AG20443 (cell line): ENCODE data around the gene GBP7.
"Not testable (repeated sequence)": the region's sequence is repeated elsewhere in the genome, so short reads cannot be mapped to it uniquely, and the experiment has no call there.

ENCODE experiments used
- DNase-seq: peaks from one replicate; pipeline ENCODE4 v3.0.0; 2012; ENCODE audit warnings: low spot score, mixed read lengths

The GBP7 gene

GRCh38 chr1:89175601-89176256 is at the start of gene GBP7:
Gene GBP7, minus strand, starts transcription at chr1:89176003. Its CDS starts 4,068 bp downstream, at chr1:89171935.
- DNase-seq: no peak

- DNase-seq: no peak
These were observed 45.5 kb upstream of the GBP7 start for GRCh38 chr1:89221341-89221740.

- DNase-seq: not testable (repeated sequence)
These were observed 44.0 kb upstream of the GBP7 start for GRCh38 chr1:89219851-89220250.

DNA sequence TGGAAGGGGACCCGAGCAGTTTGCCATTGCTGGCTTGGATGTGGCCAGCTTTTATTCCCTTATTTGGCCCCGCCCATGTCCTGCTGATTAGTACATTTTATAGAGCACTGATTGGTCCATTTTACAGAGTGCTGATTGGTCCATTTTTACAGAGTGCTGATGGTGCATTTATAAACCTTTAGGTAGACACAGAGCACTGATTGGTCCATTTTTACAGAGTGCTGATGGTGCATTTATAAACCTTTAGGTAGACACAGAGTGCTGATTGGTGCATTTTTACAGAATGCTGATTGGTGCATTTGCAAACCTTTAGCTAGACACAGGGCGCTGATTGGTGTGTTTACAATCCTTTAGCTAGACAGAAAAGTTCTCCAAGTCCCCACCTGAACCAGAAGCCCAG is 43.1 kb upstream of the GBP7 start:
- DNase-seq: not testable (repeated sequence)

DNA sequence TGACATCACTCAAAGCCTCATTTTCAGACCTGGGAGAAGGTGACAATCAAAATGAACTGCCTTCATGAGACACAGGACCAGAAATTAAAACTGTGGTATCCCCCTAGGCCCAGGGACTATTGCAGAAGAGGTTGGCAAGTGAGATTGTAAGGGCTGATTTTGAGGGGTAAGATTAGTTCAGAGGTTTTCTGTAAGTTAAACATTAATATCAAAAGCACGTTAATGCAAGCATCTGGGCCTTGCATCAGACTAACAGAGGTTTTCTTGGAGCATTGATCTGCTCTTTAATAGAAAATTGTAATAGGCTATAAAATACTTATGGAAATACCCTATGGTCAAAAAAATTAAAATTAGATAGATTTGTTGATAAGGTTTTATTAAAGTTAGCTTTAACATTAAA is 37.5 kb upstream of the GBP7 start:
- DNase-seq: no peak

DNA sequence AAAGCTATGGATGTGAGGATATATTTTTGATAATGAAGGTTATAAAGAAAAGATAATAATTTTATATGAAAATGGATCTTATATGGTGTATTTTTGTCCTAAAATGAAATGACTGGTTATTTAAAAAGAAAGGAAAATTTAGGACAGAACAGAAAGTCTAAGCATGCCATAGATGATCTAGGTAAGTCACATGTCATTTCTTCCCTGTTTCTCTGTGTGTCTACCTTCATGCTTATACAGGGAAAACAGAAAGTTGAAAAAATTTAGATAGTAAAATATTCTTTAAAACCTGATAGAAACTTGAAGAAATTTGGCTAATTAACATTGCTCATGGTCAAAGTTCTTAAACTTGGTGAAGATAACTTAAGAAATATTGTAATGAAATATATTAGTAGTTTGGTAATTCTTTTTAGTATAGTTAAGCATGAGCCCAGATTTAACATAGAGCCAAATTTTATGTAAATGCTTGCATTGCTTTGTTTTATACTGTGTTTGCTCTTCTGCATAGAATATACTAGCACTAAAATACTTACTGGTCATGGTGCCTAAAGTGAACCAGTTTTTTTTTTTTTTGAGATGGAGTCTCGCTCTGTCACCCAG is 35.3 kb upstream of the GBP7 start:
- DNase-seq: no peak

- DNase-seq: no peak
These were observed 30.6 kb upstream of the GBP7 start for GRCh38 chr1:89206373-89206772.

DNA sequence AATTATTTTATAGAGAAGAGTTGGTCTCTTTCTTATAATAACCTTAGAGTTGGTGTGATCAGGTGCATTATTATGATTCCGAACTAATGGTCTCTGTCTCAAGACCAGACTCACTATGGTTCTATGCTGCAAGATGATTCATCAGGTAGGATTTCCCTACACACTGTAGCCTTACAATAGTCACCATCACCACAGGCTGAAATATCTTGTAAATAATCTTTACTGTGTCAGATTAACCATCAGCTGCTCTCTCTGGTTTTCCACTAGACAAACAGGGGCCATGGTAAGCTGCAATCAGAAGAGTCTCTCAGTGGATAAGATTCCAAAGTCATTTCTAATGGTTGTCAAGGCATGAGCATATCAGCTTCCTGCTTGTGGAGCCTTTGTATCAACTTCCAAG is 27.4 kb upstream of the GBP7 start:
- DNase-seq: peak; percentile 21

DNA sequence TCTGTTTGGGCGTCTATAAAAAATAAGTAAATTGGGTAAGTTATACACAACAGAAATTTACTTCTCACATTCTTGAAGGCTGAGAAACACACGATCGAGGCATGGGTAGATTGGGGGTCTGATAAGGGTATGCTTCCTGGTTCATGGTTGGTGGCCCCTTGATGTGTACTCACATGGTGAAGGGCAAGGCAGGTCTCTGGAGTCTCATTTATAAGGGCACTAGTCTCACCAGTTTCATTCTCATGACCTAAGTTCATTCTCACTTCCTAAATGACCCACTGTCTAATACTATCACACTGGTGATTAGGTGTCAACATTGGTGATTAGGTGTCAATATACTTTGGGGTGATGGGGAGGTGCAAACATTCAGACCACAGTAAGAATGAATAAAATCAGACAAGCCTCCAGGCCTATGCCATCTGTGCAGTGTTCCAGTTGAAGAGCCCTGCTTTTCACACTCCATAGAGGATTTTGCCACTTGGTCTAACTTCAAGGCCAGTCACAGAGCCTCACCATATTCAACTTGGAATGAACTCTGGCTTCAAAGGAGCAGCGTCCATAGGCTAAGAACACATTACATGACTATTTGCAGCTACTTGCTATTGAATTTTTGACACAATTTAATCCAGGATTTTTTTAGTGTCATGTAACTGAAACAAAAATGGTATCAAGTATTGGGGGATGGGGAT is 25.4 kb upstream of the GBP7 start:
- DNase-seq: no peak

- DNase-seq: peak; percentile 29
These were observed 24.9 kb upstream of the GBP7 start for GRCh38 chr1:89200663-89201062.

DNA sequence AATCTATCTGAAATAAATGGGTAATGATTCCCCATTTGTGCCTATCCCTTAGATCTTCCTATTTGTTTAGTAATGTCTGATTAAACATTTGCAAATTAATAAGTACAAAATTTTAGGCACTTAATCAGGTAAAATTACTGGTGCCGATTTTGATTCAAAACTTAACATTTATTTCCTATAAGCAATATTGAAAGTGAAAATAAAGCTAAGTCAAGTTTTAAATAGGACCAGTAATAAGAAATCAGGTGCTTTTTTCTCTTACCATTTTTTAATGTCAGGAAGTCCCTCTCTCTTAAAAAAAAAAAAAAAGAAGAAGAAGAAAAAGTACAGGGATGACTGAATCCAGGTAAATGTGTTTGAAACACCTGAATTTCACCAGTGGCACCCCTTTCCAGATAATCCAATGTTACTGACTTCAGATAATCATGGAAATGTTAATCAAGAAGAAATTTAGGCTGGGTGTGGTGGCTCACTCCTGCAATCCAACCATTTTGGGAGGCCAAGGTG is 23.8 kb upstream of the GBP7 start:
- DNase-seq: no peak

- peak; percentile 47 for DNase-seq
These were observed 22.8 kb upstream of the GBP7 start, which contains the start of gene GBP4 for GRCh38 chr1:89198491-89199072. Gene GBP4, minus strand, starts transcription at chr1:89198942. Its CDS starts 108 bp downstream, at chr1:89198834.

DNA sequence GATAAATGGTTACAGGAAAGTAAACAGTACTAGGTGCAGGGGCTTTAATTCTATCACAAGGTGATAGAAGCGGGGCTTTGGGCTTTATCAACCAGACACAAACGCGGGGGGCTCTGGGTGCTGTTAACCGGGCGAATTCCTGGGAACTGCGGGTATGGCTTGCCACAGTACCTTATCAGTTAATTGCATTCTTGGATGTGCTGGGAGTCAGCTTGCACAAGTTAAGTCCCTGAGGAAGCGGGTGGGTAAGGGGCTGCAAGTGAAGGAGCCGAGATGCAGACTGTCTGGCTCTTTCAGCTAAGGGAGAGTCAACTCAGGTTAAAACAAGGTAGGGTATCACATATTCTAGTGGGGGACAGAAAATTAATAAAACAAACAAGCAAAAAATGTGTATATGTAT is 22.3 kb upstream of the GBP7 start:
- no peak for DNase-seq

DNA sequence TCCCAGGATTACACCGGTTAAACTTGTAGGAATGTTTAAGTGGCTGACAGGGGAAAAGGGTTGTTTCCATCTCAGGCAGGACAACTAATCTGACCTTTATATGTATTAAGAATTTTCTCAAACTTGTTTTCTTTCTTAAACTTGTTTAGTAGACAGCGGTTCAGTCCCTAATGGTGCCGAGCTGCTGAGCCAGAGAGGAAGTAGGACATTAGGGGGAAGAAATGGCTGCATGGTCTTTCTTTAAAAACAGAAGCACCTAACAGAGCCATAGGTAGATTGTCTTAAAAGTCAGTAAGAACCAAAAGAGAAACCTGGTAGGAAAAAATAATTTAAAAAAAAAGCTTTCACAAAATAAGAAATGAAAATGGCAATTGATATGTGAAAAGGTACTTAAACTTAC is 19.7 kb upstream of the GBP7 start:
- no peak for DNase-seq

DNA sequence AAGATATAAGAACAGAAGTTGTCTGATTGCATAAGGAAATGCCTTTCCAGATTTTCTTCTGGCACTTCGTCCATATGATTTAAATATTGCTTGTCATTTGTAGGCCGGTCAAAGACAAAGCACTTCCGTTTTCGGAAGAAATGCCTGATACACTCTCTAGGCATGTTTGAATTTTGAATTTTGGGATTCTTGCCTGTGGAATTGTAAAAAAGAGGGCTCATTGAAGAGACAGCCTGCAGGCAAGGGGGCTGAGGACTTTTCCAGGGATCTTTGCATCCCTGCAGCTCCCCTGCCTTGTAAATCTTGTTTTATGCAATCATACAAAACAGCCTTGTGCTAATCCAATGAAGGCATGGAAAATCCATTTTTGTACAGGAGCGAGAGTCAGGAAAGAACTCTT is 15.5 kb upstream of the GBP7 start:
- DNase-seq: no peak

DNA sequence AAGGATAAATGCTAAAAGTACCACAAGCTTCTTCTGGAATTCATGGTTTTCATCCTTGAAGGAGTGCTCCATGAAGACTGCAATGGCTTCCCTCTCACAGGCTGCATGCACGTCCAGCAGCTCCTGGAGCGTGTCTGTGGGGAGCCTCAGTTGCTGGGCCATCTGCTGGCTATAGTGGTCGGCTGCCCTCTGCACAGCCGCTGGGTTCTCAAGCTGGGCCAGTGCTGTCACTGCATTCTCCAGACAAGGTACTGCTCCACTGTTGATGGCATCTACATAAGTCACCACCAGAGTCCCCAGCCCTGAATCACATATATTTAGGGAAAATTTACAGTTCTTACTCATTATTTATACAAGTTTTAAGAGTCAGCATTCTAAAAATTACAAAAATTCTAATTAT is 14.2 kb upstream of the GBP7 start:
- no peak for DNase-seq

DNA sequence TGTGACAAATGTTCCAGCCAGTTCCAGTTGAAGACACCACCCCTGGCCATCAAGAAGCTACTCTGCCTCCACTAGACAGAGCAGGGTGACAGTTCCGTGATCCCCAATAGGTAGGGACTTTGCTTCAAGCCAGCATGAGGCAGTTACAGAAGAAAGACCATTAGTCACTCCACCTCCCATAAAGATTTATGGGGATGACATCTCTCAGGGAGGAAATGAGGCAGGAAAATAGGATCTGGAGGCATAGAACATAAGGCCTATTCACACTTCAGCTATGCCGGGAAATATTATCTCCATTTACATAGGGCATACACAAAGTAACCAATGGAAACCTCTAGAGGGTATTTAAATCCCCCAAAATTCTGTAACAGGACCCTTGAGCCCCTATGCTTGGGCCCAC is 3.5 kb upstream of the GBP7 start:
- DNase-seq: no peak

DNA sequence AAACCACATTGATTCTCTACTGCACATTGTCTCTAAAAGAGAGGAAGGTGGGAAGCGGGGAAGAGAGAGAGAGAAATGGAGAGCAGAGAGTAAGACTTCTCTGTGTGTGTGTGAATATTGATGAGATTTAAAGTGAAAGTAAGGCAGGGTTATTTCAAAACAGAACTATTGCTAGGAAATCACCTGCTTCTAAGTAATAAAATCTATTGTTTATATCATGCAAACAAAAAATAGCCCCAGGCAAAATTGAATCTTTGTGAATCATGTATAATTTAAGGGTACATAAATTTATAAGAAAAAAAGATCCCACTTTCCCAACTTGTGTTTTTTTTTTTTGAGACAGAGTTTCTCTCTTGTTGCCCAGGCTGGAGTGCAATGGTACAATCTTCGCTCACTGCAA is 1.2 kb upstream of the GBP7 start:
- DNase-seq: no peak

DNA sequence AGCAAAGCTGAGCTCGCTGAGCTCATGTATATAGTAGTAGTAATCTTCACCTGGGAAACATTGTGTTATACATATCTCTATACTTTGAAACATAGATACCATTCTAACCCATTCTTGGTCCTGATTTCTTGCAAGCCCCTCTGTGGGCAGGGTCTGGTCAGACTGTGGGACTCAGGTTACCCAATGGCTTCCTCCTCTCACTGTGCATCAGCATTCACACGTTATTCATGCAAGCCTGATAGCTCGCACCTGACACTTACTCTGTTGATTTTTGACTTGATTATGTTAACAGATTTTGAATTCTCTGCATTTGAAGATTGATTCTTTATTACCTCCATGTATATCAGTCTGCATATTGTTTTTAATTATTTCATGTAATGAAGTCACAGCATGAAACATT is 1.3 kb downstream of the GBP7 start:
- DNase-seq: no peak

- no peak for DNase-seq
These were observed 3.2 kb downstream of the GBP7 start for GRCh38 chr1:89172468-89173143.

DNA sequence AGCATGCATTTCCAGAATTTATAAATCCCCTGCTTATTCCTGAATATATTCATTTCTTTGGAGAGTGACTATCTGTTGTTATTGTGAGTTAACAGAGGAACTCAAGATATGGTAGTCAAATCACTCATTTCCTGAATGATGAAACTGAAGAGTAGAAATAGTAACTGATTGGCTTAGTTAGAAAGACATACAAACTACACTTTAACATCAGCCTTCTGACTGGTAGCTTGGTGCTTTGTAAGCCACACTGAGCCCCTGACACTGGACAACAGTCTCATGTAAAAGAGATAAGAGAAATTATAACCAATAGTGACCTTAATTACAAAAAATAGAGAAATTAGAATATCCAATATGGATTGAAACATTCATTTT is 4.8 kb downstream of the GBP7 start:
- no peak for DNase-seq
